Thyroid gland (tissue), 4 donors: ENCODE results near the gene NR2C2AP. TPM values are rescaled to one million over a fixed set of nuclear protein-coding genes. Genes with fewer than 3 reads are reported as not detected.

ENCODE experiments used
- DNase-seq, 2 donors: peaks; one replicate each; pipeline ENCODE4 v3.0.0-alpha.2; 2019
- H3K27ac ChIP-seq, 3 donors: fragments of 200-600 bp; sonication (generic); 1 replicate in 2 of 3; 2 replicates in 1 of 3; pipeline ENCODE4 v1.5.1; 2016 to 2019; ENCODE audit warnings: mild to moderate bottlenecking in 1 of 3, moderate library complexity in 1 of 3
- H3K27me3 ChIP-seq: fragments of 200-600 bp; sonication (generic); one replicate; pipeline ENCODE4 v1.5.1; 2019
- H3K36me3 ChIP-seq, 2 donors: fragments of 200-600 bp; sonication (generic); one replicate each; pipeline ENCODE4 v1.5.1; 2016 to 2019
- H3K4me1 ChIP-seq, 2 donors: fragments of 200-600 bp; sonication (generic); one replicate each; pipeline ENCODE4 v1.5.1; 2017 to 2019
- H3K4me3 ChIP-seq, 3 donors: fragments of 200-600 bp; sonication (generic); replicated peaks in 1 of 3; 1 replicate in 2 of 3; 2 replicates in 1 of 3; pipeline ENCODE4 v1.5.1; 2016; ENCODE audit warnings: mild to moderate bottlenecking in 1 of 3
- H3K9me3 ChIP-seq: fragments of 200-600 bp; sonication (generic); one replicate; pipeline ENCODE4 v1.5.1; 2017
- CTCF ChIP-seq, 6 experiments: fragments of 200-600 bp in 3 of 6; fragments of 450-650 bp in 3 of 6; sonication (generic) in 3 of 6; IDR thresholded peaks; one replicate each; pipeline ENCODE4 v1.5.1; 2016 to 2019; ENCODE audit warnings: antibody characterized with exemption in 6 of 6, mild to moderate bottlenecking in 2 of 6, inconsistent platforms in 1 of 6, moderate library complexity in 1 of 6
- POLR2A ChIP-seq, 2 donors: fragments of 450-650 bp; IDR thresholded peaks; one replicate each; pipeline ENCODE4 v1.6.1; 2017; ENCODE audit warnings: antibody characterized with exemption in 2 of 2, mild to moderate bottlenecking in 2 of 2, moderate library complexity in 1 of 2
- WGBS, 2 donors: methylation state at CpG; one replicate each; pipeline ENCODE4 v1.1.5; 2017; 5-methylcytosine and 5-hydroxymethylcytosine counted together
- intact Hi-C: fragments of 100-400 bp; cut with DNase I; formaldehyde crosslinking; loops from one replicate; pipeline ENCODE4 v1.15.1; 2023
- total RNA-seq, 4 donors: library from RNA; depleted of rRNA; stranded (reverse); fragments of >200 nt; gene quantifications; one replicate each; pipeline ENCODE4 v1.2.3, GENCODE V29; 2016

The NR2C2AP gene
- total RNA-seq, 4 donors from 2014 or later: 6.6 to 16.8 (median 7.6) TPM

DNA sequence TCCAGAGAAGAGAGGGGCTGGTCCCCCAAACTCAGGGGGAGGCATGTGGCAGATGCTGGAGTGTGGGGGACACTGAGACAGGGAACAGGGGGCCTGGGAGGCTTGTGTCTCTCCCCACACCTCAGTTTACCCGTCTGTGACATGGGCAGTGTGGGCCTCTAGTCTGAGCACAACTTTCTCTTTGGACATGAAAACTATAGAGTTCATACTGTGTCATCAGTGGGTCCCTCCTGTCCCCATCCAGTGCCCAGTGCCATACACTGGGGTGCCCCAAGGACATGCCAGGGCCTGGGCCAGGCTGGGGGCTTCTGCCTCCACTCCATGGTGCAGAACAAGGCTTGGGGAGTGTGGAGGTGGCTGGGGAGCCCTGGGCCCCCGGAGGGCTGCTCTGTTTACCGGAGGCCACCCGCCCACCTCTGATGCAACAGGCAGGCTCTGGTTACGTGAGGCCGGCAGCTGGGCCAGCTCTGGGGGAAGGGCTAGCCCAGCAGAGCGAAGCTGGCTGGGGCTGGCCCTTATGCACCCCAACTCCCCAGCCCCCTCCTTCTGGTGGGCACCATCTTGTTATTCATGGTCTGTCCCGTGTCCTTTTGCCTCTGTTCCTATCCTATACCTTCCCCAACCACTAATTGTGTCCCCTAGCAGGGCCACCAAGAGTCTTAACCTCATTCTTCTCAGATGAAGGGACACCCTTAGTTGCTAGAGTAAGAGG, 31.2 kb downstream of the NR2C2AP start:
- Histone ChIP-seq H3K36me3 (no peaks in the 10 kb centered on the region), H3K4me1 (peaks cover 4 to 10% of the 10 kb centered on the region in 2 donors), H3K27ac (no peak overlapping the region), H3K9me3 (no peaks in the 10 kb centered on the region), H3K4me3 (no peak overlapping the region), H3K27me3 (no peaks in the 10 kb centered on the region)
- TF ChIP-seq POLR2A (IDR thresholded peaks at IDR 0.05) (no peak), CTCF (IDR thresholded peaks at IDR 0.05) (no peak)
- no peak for DNase-seq
- WGBS, 2 donors: 85 to 87% methylated on average over 6 to 8 of the region's 8 CpGs
- intact Hi-C loops: no loop called here

DNA sequence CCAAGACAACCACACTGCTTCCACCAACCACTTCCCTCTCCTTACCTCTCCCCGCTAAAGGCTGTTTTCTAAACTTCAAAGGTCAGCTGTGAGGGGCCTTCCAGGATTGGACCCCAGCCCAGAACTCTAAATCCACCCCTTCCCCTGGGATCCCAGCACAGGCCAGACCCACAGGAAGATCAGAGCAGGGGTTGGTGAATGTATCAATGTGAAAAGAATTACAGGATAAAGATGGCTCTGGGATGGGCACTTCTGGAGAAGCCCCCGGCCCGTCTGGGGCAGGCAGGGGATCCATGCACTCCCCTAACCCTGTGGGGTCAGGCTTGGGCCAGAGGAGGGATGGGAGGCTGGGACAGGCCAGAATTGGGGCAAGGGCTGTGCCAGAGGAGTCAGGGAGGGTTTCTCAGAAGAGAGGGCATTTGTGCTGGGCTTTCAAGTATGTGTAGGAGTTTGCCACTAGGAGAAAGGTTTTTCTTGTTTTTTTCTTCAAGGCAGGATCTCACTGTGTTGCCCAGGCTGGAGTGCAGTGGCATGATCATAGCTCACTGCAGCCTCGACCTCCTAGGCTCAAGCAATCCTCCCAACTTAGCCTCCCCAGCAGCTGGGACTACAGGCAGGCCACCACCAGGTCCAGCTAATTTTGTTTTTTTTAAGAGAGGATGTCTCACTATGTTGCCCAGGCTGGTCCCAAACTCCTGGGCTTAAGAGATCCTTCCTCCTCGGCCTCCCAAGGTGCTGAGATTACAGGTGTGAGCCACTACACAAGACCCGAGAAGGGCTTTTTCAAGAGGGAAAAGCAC, 32.1 kb downstream of the NR2C2AP start:
- TF ChIP-seq POLR2A (IDR thresholded peaks at IDR 0.05) (no peak), CTCF (IDR thresholded peaks at IDR 0.05) (no peak)
- no peak for DNase-seq
- Histone ChIP-seq H3K27ac (no peak overlapping the region), H3K4me1 (peaks cover 4 to 10% of the 10 kb centered on the region in 2 donors), H3K9me3 (no peaks in the 10 kb centered on the region), H3K36me3 (no peaks in the 10 kb centered on the region), H3K4me3 (no peak overlapping the region), H3K27me3 (no peaks in the 10 kb centered on the region)
- 86 to 89% methylated on average over 6 of the region's 6 CpGs for WGBS, 2 donors
- intact Hi-C loops: no loop called here

GRCh38 chr19:19170053-19170872, 33.0 kb downstream of the NR2C2AP start, which contains the start of gene MEF2B:
Gene MEF2B, minus strand, starts transcription at chr19:19170263. Its CDS starts 19,528 bp downstream, at chr19:19150735.
- DNase-seq: peak; percentile 82
- Histone ChIP-seq H3K27ac (no peak within 1 kb of the TSS), H3K36me3 (no peaks in the 10 kb centered on the region), H3K4me3 (peak within 1 kb of the TSS in 1 of 3 donors; percentile 14), H3K27me3 (no peaks in the 10 kb centered on the region), H3K4me1 (peaks cover 4 to 10% of the 10 kb centered on the region in 2 donors), H3K9me3 (no peaks in the 10 kb centered on the region)
- WGBS, 2 donors: 24 to 26% methylated on average over 28 to 33 of the region's 56 CpGs
- intact Hi-C loops: no loop called here
- TF ChIP-seq CTCF (IDR thresholded peaks at IDR 0.05): no peak
- TF ChIP-seq POLR2A (IDR thresholded peaks at IDR 0.05): no peak

GRCh38 chr19:19169236-19170052, 33.8 kb downstream of the NR2C2AP start:
- Histone ChIP-seq H3K27ac (no peak overlapping the region), H3K36me3 (no peaks in the 10 kb centered on the region), H3K4me1 (peaks cover 4 to 10% of the 10 kb centered on the region in 2 donors), H3K9me3 (no peaks in the 10 kb centered on the region), H3K4me3 (peak overlapping the region in 1 of 3 donors; percentile 14), H3K27me3 (no peaks in the 10 kb centered on the region)
- no peak for TF ChIP-seq CTCF (IDR thresholded peaks at IDR 0.05)
- no peak for TF ChIP-seq POLR2A (IDR thresholded peaks at IDR 0.05)
- intact Hi-C loops: no loop called here
- DNase-seq: no peak
- WGBS, 2 donors: 83 to 85% methylated on average over 5 to 9 of the region's 9 CpGs
